HG03442 (cell line): Measurements from ENCODE around the gene ARFGEF2.
"Not testable (repeated sequence)": the region's sequence is repeated elsewhere in the genome, so short reads cannot be mapped to it uniquely, and the experiment has no call there.

Experiments
- ATAC-seq: cut with Tn5 transposase; IDR thresholded peaks from one replicate; pipeline ENCODE4 v1.9.1; 2021; ENCODE audit warnings: mild to moderate bottlenecking, moderate library complexity; ENCODE audit not compliant: unreplicated experiment

Gene ARFGEF2

DNA sequence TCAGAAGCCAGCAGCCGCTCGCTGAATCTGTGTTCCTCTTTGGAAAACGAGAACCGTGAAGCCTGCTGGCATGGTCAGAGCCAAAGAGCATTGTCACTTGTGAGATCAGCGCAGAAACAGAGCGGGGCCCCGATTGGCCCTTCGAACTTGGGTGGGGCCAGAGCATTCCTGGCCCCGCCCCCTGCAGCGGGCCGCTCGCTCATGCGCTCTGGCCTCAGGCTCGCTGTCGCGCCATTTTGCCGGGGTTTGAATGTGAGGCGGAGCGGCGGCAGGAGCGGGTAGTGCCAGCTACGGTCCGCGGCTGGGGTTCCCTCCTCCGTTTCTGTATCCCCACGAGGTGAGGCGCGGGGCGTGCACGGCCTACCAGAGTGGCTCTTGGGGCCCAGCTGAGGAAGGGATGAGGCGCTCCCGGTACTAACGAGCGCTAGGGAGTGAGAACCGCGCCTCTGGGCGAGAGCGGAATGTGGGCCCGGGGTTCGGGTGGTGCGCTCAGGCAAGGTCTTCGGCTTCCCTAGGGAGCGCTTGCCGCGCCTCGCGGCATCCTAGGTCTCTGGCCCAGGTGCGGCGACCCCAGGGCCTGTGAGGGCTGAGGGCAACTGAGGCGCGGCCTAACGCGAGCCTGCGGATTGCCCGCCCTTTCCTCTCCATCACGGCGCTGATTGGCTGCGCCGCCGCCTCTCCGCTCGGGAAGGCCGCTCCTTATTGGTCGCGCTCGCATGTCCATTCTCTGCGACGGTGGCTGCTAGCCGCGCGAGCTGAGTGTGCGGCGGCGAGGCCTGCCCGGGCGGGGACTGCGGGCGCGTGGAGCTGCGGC is 124.8 kb downstream of the ARFGEF2 start, which contains the start of gene CSE1L:
TSS of gene CSE1L (plus strand) at position 226 of the 814 bp plus-strand sequence. CDS start 12,152 bp downstream, outside the sequence.
- ATAC-seq: peak; percentile 80

GRCh38 chr20:49052334-49052733 is 130.8 kb downstream of the ARFGEF2 start:
- no peak for ATAC-seq

DNA sequence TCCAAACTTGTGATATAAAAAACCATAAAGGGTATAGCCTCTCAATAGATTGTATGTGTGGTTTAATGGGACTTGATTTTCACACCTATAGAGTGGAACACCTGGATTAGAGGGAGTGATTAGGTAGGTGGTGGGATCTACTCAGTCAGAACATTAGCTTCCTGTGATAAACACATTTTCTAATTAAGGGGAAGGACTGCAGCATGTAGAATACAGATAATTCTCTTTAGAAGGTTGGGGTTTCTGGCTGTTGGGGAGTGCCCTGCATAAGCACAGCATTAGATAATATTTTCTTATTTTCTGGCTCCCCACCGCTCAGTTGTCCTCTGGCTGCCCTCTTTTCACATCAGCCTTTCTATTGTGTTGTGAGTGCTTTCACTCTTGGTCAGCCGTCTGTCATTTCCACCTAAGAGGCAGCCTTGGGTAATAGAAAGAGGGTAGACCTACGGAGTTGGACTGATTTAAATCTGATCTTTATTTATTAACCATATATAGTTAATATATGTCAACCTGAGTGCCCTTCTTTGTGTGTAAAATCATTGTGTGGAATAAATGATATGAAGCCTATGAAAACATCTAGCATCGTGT is 132.6 kb downstream of the ARFGEF2 start:
- ATAC-seq: no peak

DNA sequence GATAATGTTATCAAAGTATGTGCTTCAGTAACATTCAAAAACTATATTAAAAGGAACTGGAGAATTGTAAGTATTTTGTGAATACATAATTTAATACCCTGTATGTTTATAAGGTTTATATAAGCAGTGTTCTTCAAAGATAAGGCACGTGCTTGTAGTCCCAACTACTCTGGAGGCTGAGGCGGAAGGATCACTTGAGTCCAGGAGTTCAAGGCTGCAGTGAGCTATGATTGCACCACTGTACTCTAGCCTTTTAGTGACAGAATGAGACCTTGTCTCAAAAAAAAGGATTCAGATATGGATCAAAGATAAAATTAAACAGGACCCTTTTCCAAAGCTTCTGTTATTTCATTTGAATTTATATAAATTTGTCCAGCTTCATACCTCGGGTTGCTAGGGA is 141.8 kb downstream of the ARFGEF2 start:
- no peak for ATAC-seq

GRCh38 chr20:49074521-49074920 is 153.0 kb downstream of the ARFGEF2 start:
- ATAC-seq: no peak

GRCh38 chr20:49078310-49078709 is 156.8 kb downstream of the ARFGEF2 start:
- ATAC-seq: no peak

DNA sequence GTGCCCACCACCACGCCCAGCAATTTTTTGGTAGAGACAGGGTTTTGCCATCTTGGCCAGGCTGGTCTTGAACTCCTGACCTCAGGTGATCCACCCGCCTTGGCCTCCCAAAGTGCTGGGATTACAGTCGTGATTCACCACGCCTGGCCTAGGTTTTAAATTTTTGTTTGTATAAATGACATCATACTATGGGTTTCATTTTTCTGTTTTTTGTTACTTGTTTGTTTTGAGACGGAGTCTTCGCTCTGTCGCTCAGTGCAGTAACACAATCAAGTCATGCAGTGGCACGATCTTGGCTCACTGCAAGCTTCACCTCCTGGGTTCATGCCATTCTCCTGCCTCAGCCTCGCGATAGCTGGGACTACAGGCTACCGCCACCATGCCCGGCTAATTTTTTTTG is 160.8 kb downstream of the ARFGEF2 start:
- ATAC-seq: not testable (repeated sequence)
